HK-2 (cell line): ENCODE measurements around the gene SHLD3.
A peak's percentile ranks its signal among the peaks of the same experiment; 100 is the strongest.
"Not testable (repeated sequence)": the region's sequence is repeated elsewhere in the genome, so short reads cannot be mapped to it uniquely, and the experiment has no call there.

Experiments
- DNase-seq: peaks from one replicate; pipeline ENCODE4 v3.0.0-alpha.2; 2018; ENCODE audit not compliant: unreplicated experiment

SHLD3 gene

DNA sequence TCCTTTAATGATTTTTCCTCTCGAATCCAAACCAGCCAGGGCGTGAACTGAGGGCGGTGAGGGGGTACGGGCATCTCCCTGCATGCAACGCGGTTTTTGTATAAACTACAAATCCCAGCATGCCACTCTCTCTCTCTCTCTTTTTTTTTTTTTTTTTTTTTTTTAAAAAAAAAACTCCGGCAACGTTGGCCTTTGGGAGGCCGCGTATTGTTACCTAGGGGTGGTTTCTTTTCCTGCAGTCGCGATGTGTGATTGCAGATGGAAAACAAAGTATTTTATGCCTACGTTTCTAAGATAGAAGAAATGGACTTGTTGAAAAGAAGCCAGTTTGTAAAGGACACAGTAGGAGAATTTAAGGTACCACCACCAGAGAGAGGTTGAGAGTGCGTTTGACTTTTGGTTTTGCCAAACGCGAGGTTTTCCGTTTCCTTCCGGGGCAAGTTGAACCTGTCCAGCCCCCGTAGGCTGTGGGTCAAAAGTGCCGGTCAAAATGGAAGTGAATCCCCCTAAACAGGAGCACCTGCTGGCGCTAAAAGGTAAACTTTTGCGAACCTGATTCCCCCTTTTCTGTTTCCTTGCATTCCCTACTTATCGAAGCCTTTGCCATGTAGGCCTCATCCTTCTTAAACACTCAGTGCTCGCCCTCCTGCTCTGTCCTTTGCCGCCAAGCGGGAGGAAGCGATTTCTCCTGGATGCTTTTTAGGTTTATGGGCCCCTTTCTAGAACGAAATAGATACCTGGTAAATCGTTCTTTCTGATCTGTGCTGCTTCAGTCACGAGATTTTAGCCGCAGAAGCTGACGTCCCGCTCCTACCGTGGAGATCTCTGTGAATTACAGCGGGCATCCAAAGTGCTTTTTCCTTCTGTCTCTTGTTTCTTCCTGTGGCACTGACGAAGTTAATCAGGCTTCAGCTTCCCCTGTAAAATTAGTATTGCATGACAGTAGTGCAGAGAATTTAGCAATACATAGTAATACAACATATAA lies at the start of gene SHLD3, which contains the start of gene TRAPPC13:
SHLD3 (plus strand) TSS at position 457 of the 985 bp plus-strand sequence. CDS start 4,561 bp downstream, outside the sequence.
TRAPPC13 (plus strand) TSS at position 457 of the 985 bp plus-strand sequence; CDS start at position 491, 34 bp downstream.
- peak; percentile 57 for DNase-seq

- DNase-seq = no peak
Observed at GRCh38 chr5:65577141-65577540, 47.7 kb upstream of the SHLD3 start.

- no peak for DNase-seq
Observed at GRCh38 chr5:65588694-65589093, 36.1 kb upstream of the SHLD3 start.

- not testable (repeated sequence) for DNase-seq
Observed at GRCh38 chr5:65601761-65602160, 23.1 kb upstream of the SHLD3 start.

- peak; percentile 28 for DNase-seq
Observed at GRCh38 chr5:65611524-65611923, 13.3 kb upstream of the SHLD3 start.

DNA sequence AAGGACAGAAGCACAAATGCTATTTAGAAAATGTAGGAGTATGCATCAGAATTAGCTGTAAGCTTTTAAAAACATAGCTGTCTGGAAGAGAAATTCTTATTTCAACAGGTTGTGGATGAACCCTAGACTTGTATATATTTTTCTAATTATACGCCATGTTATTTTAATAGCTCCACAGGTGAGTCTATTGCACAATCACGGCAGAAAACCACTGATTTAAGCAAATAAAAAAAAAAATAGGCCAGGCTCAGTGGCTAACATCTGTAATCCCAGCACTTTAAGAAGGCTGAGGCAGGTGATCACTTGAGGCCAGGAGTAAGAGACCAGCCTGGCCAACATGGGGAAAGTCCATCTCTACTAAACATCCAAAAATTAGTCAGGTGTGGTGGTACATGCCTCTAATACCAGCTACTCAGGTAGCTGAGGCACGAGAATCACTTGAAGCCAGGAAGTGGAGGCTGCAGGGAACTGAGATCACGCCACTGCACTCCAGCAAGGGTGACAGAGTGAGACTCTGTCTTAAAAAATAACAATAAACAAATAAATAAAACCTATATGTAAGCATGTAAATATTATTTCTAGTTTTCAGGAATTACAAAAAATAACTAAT lies 12.4 kb upstream of the SHLD3 start:
- no peak for DNase-seq

GRCh38 chr5:65620021-65620420 lies 4.8 kb upstream of the SHLD3 start:
- DNase-seq = no peak

DNA sequence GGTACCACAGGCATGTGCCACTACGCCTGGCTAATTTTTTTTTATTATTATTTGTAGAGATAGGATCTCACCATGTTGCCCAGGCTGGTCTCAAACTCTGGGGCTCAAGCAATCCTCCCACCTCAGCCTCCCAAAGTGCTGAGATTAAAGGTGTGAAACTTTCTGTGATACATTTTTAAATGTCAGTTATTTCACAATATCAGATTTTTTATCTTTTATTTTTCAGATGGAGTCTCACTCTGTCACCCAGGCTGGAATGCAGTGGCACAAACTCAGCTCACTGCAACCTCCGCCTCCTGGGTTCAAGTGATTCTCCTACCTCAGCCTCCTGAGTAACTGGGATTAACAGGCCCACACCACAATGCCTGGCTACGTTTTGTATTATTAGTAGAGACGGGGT lies 2.9 kb upstream of the SHLD3 start:
- not testable (repeated sequence) for DNase-seq

DNA sequence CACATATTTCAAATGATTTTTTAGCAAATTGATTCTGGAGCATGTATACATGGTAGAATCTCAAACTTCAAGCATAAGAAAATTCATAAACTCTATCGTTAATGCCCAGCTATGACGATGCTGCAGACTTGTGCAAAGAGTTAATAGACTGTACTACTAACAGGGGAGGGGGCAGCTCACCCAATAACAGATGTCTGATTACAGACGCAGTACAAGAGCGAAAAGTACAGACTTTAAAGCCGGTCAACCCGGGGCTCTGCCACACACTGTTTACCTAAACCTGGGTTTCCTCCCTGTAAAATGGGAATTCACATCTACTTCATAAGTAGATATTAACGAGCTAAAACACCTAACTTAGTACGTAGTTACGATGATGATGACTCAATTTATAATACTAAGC lies 1.3 kb upstream of the SHLD3 start:
- peak; percentile 1 for DNase-seq

GRCh38 chr5:65624025-65624570 lies 729 bp upstream of the SHLD3 start, which contains the start of gene TRIM23:
Gene TRIM23, minus strand, starts transcription at chr5:65624333. Its CDS starts 59 bp downstream, at chr5:65624274.
- peak; percentile 79 for DNase-seq

GRCh38 chr5:65625743-65626142 lies 916 bp downstream of the SHLD3 start:
- DNase-seq = no peak

GRCh38 chr5:65630981-65631380 lies 6.2 kb downstream of the SHLD3 start:
- DNase-seq = no peak

DNA sequence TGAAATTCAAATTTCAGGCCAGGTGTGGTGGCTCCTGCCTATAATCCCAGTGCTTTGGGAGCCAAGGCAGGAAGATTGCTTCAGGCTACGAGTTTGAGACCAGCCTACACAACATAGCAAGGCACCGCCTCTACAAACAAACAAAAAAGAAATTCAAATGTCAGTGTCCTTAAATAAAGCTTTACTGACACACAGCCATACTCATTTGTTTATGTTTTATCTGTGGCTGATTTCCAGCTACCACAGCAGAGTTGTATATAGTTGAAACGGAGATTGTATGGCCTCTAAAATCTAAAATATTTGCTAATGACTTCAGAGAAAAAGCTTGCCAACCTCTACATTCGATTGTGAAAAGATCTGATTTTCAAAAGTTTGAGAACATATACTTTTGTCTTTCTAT lies 15.4 kb downstream of the SHLD3 start:
- no peak for DNase-seq

GRCh38 chr5:65646938-65647337 lies 22.1 kb downstream of the SHLD3 start:
- DNase-seq = no peak

GRCh38 chr5:65647941-65648340 lies 23.1 kb downstream of the SHLD3 start:
- no peak for DNase-seq

DNA sequence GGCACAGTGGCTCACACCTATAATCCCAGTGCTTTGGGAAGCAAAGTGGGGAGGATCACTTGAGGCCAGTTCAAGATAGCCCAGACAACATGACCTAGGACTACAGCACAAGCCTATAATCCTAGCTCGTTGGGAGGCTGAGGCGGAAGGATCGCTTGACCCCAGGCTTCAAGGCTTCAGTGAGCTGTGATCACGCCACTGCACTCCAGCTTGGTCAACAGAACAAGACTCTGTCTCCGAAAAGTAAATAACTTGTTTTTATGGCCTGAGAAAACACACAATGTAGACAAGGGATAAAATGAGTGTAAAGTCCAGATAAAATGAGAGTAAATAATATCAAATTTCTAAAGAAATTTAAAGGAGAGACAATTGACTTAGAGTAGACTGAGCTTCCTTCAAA lies 26.3 kb downstream of the SHLD3 start:
- DNase-seq = no peak

DNA sequence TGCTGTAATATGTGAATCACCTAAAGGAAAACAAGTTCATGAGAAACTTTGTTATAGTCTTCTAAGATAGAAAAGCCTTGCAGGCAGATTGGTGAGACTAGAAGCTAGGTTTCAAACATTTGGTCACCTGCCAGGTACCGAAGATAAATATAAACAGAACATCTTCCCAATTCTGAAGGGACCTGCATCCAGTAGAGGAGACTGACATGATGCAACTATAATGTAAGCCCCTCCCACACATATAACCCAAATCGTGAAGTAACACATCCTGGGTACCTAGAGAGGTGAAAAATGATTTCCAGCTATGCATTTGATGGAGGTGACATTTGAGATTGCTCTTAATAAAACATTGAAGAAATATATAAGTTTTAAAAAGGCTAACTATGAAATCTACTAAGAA lies 29.9 kb downstream of the SHLD3 start:
- DNase-seq = no peak

GRCh38 chr5:65663804-65664521 lies 39.1 kb downstream of the SHLD3 start:
- DNase-seq = no peak

DNA sequence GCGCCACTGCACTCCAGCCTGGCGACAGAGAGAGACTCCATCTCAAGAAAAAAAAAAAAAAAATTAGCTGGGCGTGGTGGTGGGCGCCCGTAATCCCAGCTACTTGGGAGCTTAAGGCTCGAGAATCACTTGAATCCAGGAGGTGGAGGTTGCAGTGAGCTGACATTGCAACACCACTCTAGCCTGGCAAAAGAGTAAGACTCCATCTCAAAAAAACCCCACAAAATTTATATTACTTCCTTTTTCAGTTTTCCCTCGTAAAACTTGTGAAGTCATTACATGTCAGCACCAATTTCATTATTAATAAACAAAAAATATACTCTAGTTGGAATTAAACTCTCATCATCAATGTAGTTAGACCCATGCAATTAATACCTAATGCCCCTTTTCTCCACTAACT lies 43.9 kb downstream of the SHLD3 start:
- DNase-seq = no peak

- no peak for DNase-seq
Observed at GRCh38 chr5:65672796-65673195, 48.0 kb downstream of the SHLD3 start.

- DNase-seq = no peak
Observed at GRCh38 chr5:65674749-65675148, 49.9 kb downstream of the SHLD3 start.

- DNase-seq = not testable (repeated sequence)
Observed at GRCh38 chr5:65676056-65676455, 51.2 kb downstream of the SHLD3 start.
